HepG2 (cell line): ENCODE measurements around the gene RHBDF2. TPM values are rescaled to one million over a fixed set of nuclear protein-coding genes. Genes with fewer than 3 reads are reported as not detected.

Experiments used
- AHR ChIP-seq: IDR thresholded peaks from 2 replicates; pipeline ENCODE4 v1.6.1; 2018; ENCODE audit warnings: missing genetic modification reagents, missing compliant biosample characterization
- ARID5B ChIP-seq: IDR thresholded peaks from 2 replicates; pipeline ENCODE4 v1.4.0; 2020; ENCODE audit warnings: mild to moderate bottlenecking, missing genetic modification reagents
- DMAP1 ChIP-seq: IDR thresholded peaks from 2 replicates; pipeline ENCODE4 v1.6.1; 2016
- EEA1 ChIP-seq: sonication (generic); formaldehyde crosslinking; IDR thresholded peaks from 2 replicates; pipeline ENCODE4 v1.5.1; 2020; ENCODE audit warnings: mild to moderate bottlenecking, missing genetic modification reagents, borderline replicate concordance
- ETV5 ChIP-seq: IDR thresholded peaks from 2 replicates; pipeline ENCODE4 v1.6.1; 2018; ENCODE audit warnings: missing biosample characterization, missing genetic modification reagents, inconsistent platforms, borderline replicate concordance
- GLI4 ChIP-seq: sonication (generic); formaldehyde crosslinking; IDR thresholded peaks from 2 replicates; pipeline ENCODE4 v1.5.1; 2020; ENCODE audit warnings: missing genetic modification reagents, mild to moderate bottlenecking, moderate library complexity, borderline replicate concordance
- HNF4A ChIP-seq: sonication (generic); formaldehyde crosslinking; IDR thresholded peaks from 2 replicates; pipeline ENCODE4 v1.4.0; 2020; ENCODE audit warnings: missing genetic modification reagents
- MXI1 ChIP-seq: IDR thresholded peaks from 3 replicates; pipeline ENCODE4 v1.6.1; 2012; ENCODE audit warnings: low read depth, low read length, inconsistent platforms, borderline replicate concordance
- NBN ChIP-seq: fragments of 450-650 bp; conservative IDR thresholded peaks from 2 replicates; pipeline ENCODE4 v1.6.1; 2017
- NR2F6 ChIP-seq, 2 experiments: IDR thresholded peaks; 2 replicates each; pipeline ENCODE4 v1.6.1; 2016; ENCODE audit warnings: antibody characterized with exemption in 1 of 2, mild to moderate bottlenecking in 1 of 2
- POGK ChIP-seq: sonication (generic); formaldehyde crosslinking; conservative IDR thresholded peaks from 2 replicates; pipeline ENCODE4 v1.8.0; 2022; ENCODE audit warnings: mild to moderate bottlenecking, moderate library complexity, missing genetic modification reagents
- REPIN1 ChIP-seq: sonication (generic); formaldehyde crosslinking; IDR thresholded peaks from 2 replicates; pipeline ENCODE4 v1.8.0; 2022; ENCODE audit warnings: missing genetic modification reagents, low read depth, mild to moderate bottlenecking, borderline replicate concordance
- SALL1 ChIP-seq: sonication (generic); formaldehyde crosslinking; IDR thresholded peaks from 2 replicates; pipeline ENCODE4 v1.8.0; 2022; ENCODE audit warnings: mild to moderate bottlenecking, missing genetic modification reagents
- SMAD1 ChIP-seq: sonication (generic); formaldehyde crosslinking; IDR thresholded peaks from 2 replicates; pipeline ENCODE4 v1.4.0; 2020; ENCODE audit warnings: missing genetic modification reagents, low read depth, mild to moderate bottlenecking, borderline replicate concordance
- SNRNP70 ChIP-seq: fragments of 200-400 bp; formaldehyde crosslinking; IDR thresholded peaks from 2 replicates; pipeline ENCODE4 v1.6.1; 2017; ENCODE audit warnings: mild to moderate bottlenecking, low read depth, low read length, moderate library complexity
- TBX2 ChIP-seq: sonication (generic); formaldehyde crosslinking; IDR thresholded peaks from 2 replicates; pipeline ENCODE4 v1.5.0; 2020; ENCODE audit warnings: missing genetic modification reagents, mild to moderate bottlenecking, borderline replicate concordance
- YEATS4 ChIP-seq: sonication (generic); formaldehyde crosslinking; IDR thresholded peaks from 2 replicates; pipeline ENCODE4 v1.4.0; 2020; ENCODE audit warnings: missing genetic modification reagents, borderline replicate concordance
- ZNF138 ChIP-seq: sonication (generic); formaldehyde crosslinking; IDR thresholded peaks from 2 replicates; pipeline ENCODE4 v1.5.0; 2020; ENCODE audit warnings: mild to moderate bottlenecking, low read depth, missing genetic modification reagents
- ZNF143 ChIP-seq: sonication (generic); formaldehyde crosslinking; IDR thresholded peaks from 2 replicates; pipeline ENCODE4 v1.4.0; 2020; ENCODE audit warnings: missing genetic modification reagents
- ZNF234 ChIP-seq: sonication (generic); formaldehyde crosslinking; conservative IDR thresholded peaks from 2 replicates; pipeline ENCODE4 v1.5.1; 2020; ENCODE audit warnings: mild to moderate bottlenecking, missing genetic modification reagents
- ZNF296 ChIP-seq: sonication (generic); formaldehyde crosslinking; conservative IDR thresholded peaks from 2 replicates; pipeline ENCODE4 v1.5.0; 2020; ENCODE audit warnings: mild to moderate bottlenecking, missing genetic modification reagents
- ZNF770 ChIP-seq: sonication (generic); formaldehyde crosslinking; IDR thresholded peaks from 2 replicates; pipeline ENCODE4 v1.5.0; 2020; ENCODE audit warnings: mild to moderate bottlenecking, missing genetic modification reagents
- ZSCAN20 ChIP-seq: sonication (generic); formaldehyde crosslinking; IDR thresholded peaks from 2 replicates; pipeline ENCODE4 v1.4.0; 2020; ENCODE audit warnings: missing genetic modification reagents, mild to moderate bottlenecking, borderline replicate concordance
- polyA plus RNA-seq, 8 experiments: library from polyadenylated mRNA; depleted of rRNA in 3 of 8; stranded (reverse) in 7 of 8; unstranded in 1 of 8; fragments of >200 nt; fragmentation: Illumina TruSeq in 4 of 8; extraction: Trizol in 4 of 8; gene quantifications; 2 replicates each; pipeline versions ENCODE4 v1.2.1 to v1.2.3, GENCODE V29; 2011 to 2016; ENCODE audit warnings: low read depth in 4 of 8, missing spikeins in 1 of 8, mixed read lengths in 1 of 8; ENCODE audit not compliant: insufficient read depth in 1 of 8
- total RNA-seq, 5 experiments: library from RNA; depleted of rRNA; stranded (reverse); fragments of >200 nt; fragmentation: Illumina TruSeq; extraction: Trizol; gene quantifications; 2 replicates each; pipeline ENCODE4 v1.2.3, GENCODE V29; 2016; ENCODE audit warnings: low read depth in 1 of 5

The RHBDF2 gene
- total and polyA plus RNA-seq, 2 of the 13 experiments (the other 11 are each of a cell fraction or from before 2014, with no cell fraction given): 7.8 to 24.2 TPM

- TF ChIP-seq POGK (CRISPR knock-in tag): no peak; the same call in 1 of the 2 replicates
- no peak for TF ChIP-seq ZNF234 (CRISPR knock-in tag)
- TF ChIP-seq TBX2 (CRISPR knock-in tag): peak; percentile 30; the same call in 1 of the 2 replicates
- peak; percentile 88 for TF ChIP-seq ZSCAN20 (CRISPR knock-in tag)
- peak; percentile 40; the same call in 1 of the 2 replicates for TF ChIP-seq ZNF143 (CRISPR knock-in tag)
- peak; percentile 84 for TF ChIP-seq YEATS4 (CRISPR knock-in tag)
- TF ChIP-seq SALL1 (CRISPR knock-in tag): peak; percentile 57
- no peak for TF ChIP-seq NBN
- no peak for TF ChIP-seq ETV5 (CRISPR knock-in tag)
- TF ChIP-seq NR2F6 (IDR thresholded peaks at IDR 0.05): no peak
- no peak for TF ChIP-seq NR2F6 (CRISPR knock-in tag; IDR thresholded peaks at IDR 0.05)
- no peak for TF ChIP-seq SNRNP70
- peak; percentile 99 for TF ChIP-seq MXI1
- no peak for TF ChIP-seq ARID5B (CRISPR knock-in tag)
- 0 out of 2 replicates have a peak, but pooled peaks have one; percentile 9 for TF ChIP-seq ZNF138 (CRISPR knock-in tag)
- peak; percentile 78 for TF ChIP-seq EEA1
- TF ChIP-seq DMAP1 (CRISPR knock-in tag): peak; percentile 40
- TF ChIP-seq HNF4A (CRISPR knock-in tag): no peak
- no peak for TF ChIP-seq ZNF296 (CRISPR knock-in tag)
- no peak for TF ChIP-seq SMAD1
- TF ChIP-seq AHR (CRISPR knock-in tag): no peak; the same call in 1 of the 2 replicates
- 0 out of 2 replicates have a peak, but pooled peaks have one; percentile 10 for TF ChIP-seq REPIN1
- TF ChIP-seq GLI4 (CRISPR knock-in tag): peak; percentile 76
- TF ChIP-seq ZNF770 (CRISPR knock-in tag): peak; percentile 52; the same call in 1 of the 2 replicates
Observed at GRCh38 chr17:76452660-76453430, 48.4 kb downstream of the RHBDF2 start, which contains the start of gene UBE2O (continued).
